HG03378 (cell line): ENCODE data around the gene TNFRSF25.
"Not testable (repeated sequence)": the region's sequence is repeated elsewhere in the genome, so short reads cannot be mapped to it uniquely, and the experiment has no call there.

Source experiments
- ATAC-seq: cut with Tn5 transposase; IDR thresholded peaks from one replicate; pipeline ENCODE4 v1.9.1; 2021; ENCODE audit warnings: mild to moderate bottlenecking, moderate library complexity; ENCODE audit not compliant: unreplicated experiment

TNFRSF25 gene

DNA sequence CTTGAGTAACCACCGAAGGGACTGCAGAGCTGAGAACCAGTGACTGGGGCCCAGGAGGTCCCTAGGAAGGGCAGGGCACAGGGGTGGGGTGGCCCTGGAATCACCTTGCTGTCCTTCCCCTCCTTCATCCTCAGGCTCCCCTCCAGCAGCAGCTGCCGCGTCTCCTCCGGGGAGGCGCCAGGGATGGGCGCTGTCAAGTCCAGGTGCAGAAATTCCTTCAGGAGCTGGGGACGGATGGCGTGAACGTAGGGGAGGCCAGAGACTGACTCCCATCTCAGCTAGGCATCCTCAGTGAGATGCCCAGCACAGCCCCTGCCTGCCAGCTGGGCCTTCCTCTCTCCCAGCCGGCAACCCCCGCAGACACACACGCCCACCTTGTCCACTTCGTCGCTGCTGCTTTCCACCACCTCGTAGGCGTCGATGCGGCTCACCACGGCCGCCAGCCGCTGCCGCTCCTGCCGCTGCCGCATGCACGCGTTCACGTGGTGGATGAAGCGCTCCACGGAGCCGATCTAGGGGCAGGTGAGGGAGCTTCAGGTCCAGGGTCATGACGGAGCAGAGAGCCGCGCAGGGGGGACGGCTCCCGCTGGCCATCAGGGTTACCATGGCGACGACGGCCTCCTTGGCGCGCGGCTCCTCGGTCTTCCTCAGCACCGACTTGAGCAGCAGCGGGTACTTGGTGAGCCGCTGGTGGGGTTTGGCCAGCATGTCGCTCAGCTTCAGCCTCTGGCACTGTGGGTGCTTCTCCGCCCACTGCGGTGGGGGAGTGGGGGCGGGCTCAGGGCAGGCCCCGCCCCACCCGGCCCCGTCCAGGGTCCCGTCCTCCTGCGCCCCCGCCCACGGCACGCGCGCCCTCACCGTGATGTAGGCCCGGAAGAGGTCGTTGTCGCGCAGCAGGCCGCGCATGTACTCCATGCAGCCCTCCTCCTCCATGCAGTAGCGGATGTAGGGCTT is 4.4 kb upstream of the TNFRSF25 start:
- no peak for ATAC-seq

DNA sequence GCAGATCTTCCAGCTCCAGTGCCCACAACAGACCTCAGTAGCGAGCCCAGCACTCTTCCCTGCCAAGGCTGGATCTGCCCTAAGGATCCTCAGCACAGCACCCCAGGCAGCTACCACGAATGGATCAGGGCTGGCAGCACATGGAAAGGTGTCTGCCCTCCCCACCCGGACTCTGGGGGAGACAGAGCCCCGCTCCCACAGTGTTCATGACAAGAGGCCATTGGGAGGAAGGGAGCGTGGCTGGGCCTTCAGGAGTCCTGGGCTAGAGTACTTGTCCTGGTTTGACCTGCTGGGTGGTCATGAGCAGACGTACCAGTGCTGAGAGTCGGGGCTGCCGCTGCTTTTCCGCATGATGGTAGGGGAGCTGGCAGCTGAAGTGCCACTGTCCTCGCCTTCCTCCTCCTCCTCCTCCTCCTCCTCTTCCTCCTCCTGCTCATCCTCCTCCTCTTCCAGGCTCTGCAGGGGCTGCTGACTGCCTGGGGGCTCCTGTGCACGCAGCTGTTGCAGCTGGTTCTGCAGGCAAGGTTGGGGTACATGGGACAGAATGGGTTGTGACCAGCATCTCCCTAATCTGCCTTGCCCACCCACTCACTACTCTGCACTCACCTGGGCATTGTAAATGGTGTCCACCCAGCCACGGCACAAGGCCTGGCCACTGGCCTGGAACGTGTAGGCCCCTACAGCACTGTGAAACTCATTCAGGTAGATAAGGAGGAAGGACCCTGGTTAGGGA is 2.9 kb upstream of the TNFRSF25 start:
- no peak for ATAC-seq

- ATAC-seq, result no peak
Measured at GRCh38 chr1:6467744-6468688, 2.0 kb upstream of the TNFRSF25 start.

GRCh38 chr1:6467224-6467623 is 1.3 kb upstream of the TNFRSF25 start:
- ATAC-seq, result no peak

GRCh38 chr1:6466751-6467150 is 778 bp upstream of the TNFRSF25 start:
- ATAC-seq, result no peak

GRCh38 chr1:6465461-6466005 is 440 bp downstream of the TNFRSF25 start:
- no peak for ATAC-seq

DNA sequence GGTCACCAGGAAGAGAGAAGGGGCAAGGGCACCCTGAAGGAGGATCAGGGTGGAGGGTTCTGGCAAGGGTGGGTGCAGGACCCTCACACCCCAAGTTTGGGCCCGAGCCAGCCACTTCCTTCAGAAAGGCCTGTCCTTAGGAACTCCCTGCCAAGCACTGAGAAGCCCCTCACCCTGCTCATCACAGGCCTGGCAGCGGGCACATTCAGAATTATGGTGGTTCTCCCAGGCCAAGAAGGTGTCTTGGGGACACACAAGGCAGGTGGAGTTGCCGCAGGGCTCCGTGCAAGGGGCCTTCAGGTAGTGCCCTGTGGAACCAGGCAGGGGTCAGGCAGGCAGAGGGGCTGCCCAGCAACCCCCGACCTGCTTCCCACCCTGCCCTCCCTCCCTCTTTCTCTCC is 1.1 kb downstream of the TNFRSF25 start:
- ATAC-seq, result no peak

DNA sequence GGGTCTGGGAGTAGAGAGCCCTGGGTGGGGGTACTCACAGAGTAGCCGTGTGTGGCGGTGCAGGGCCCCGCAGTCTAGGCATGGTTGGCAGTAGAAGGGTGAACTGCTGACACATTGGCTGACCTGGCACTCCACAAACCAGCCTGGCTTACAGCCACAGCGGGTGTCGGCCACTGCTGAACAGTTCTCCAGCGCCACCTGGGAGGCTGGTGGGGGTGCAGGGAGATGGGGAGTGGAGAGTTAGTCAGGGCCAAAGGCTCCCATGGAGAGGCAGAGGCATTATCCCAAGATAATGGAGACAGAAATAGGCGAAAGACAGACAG is 1.5 kb downstream of the TNFRSF25 start:
- no peak for ATAC-seq

DNA sequence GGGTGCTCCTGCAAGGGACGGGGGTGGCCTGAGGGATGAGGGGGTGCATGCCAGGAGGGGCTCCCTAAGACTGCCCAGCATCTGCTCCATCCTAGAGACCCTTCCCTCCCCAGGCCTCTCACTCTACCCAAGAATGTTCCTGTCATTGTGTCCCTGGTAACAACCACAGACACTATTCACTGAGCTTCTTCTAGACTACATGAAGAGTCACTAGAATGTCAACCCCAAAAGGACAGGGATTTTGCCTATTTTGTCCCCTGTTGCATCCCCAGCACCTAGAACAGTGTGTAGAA is 2.9 kb downstream of the TNFRSF25 start:
- ATAC-seq, result no peak

- ATAC-seq, result no peak
Measured at GRCh38 chr1:6462412-6463119, 3.4 kb downstream of the TNFRSF25 start.

- ATAC-seq, result no peak
Measured at GRCh38 chr1:6461538-6462411, 4.2 kb downstream of the TNFRSF25 start.

- ATAC-seq, result no peak
Measured at GRCh38 chr1:6461051-6461530, 4.9 kb downstream of the TNFRSF25 start.

DNA sequence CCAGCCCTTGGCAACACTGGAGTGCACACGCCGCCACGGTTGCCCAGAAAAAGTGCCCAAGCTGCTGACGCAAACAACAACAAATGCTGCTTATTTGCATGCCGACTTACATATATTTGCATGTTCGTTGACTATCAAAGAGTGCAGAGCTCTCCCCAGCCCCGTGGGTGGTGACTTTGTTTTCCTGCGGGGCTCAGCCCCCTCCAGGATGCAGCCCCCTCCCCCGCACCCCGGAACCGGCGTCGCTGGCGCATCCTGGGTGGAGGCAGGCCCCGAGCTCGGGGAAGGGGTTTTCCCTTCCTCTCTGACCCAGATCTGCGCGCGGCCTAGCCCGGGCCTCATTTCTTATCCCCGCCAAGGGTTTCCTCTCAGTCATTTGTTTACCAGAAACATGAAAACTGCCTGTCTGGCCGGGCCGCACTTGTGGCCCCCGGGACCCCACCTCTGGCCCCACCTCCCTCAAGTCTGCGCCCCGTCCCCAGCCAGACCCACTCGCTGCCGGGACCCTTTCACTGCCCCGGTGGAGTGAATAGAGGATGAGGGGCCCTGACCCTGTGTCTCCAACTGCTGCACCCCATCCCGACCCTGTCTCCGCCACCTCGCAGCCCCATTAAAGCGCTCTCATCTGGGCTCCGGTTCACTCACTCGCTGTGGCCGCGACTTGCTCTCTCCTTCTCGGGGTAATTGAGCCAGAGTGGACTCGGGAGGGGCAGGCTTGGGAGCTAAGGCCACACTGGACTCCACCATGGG is 5.5 kb downstream of the TNFRSF25 start:
- ATAC-seq, result no peak

GRCh38 chr1:6459850-6460265 is 6.1 kb downstream of the TNFRSF25 start:
- ATAC-seq, result no peak

GRCh38 chr1:6456800-6457466 is 9.0 kb downstream of the TNFRSF25 start:
- ATAC-seq, result no peak

DNA sequence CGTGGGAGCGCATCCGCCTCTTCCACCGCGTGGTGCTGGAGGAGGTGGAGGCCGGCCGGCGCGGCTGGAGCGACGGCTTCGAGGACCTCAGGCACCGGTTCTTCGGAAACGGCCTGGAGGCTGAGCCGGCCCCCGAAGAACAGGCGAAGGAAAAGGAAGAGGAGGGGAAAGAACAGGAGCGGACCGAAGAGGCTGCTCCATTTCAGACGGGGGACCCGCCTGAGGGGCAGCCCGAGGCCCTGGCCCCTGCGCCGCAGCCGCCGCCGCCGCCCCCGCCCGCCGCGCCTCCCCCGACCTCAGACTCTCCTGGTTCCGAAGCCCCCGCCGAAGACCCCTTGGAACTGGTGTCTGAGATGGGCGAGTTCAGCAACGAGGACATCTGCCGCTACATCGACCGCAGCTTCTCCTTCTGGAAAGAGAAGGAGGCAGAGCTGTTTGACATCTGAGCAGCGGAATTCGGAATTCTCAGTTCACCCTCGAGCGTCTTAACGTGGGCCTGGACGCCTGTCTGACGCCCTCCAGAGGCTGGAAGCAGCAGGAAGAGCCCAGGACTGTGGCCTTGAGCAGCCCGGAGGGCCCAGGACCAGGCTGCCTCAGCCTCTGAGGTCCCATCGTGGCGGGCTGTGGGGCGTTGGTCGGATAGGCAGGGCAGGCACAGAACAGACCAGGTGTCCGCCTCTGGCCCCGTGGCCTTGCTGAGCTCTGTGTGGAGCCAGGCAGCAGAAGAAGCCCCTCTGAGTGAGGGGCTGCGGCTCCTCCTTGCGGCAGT is 10.0 kb downstream of the TNFRSF25 start:
- ATAC-seq, result not testable (repeated sequence)
